OCI-LY1 (cell line): ENCODE results near the gene RPL37.
A peak's percentile ranks its signal among the peaks of the same experiment; 100 is the strongest.

Experiments used
- H2AFZ ChIP-seq: fragments of 200-600 bp; sonication (generic), shearing (Covaris generic); 2 replicates; pipeline ENCODE4 v1.6.0; 2014; ENCODE audit warnings: antibody characterized with exemption, mild to moderate bottlenecking, low read length
- H3F3A ChIP-seq: fragments of 200-600 bp; sonication (generic), shearing (Covaris generic); 2 replicates; pipeline ENCODE4 v1.6.0; 2014; ENCODE audit warnings: mild to moderate bottlenecking, antibody characterized with exemption, low read length, moderate library complexity; ENCODE audit not compliant: insufficient read depth
- H3K27ac ChIP-seq: fragments of 200-600 bp; sonication (generic); 2 replicates; pipeline ENCODE4 v1.5.1; 2014; ENCODE audit warnings: low read length, mixed run types, mild to moderate bottlenecking, low read depth; ENCODE audit not compliant: poor library complexity, severe bottlenecking
- H3K27me3 ChIP-seq: fragments of 200-600 bp; sonication (generic); 2 replicates; pipeline ENCODE4 v1.6.0; 2014; ENCODE audit warnings: antibody characterized with exemption, mild to moderate bottlenecking, low read length, moderate library complexity; ENCODE audit not compliant: insufficient read depth
- H3K36me3 ChIP-seq: fragments of 200-600 bp; sonication (generic); 2 replicates; pipeline ENCODE4 v1.6.1; 2014; ENCODE audit warnings: mild to moderate bottlenecking, antibody characterized with exemption, low read length, moderate library complexity, mixed read lengths; ENCODE audit not compliant: insufficient read depth
- H3K4me1 ChIP-seq: fragments of 200-600 bp; sonication (generic); 2 replicates; pipeline ENCODE4 v1.5.1; 2014; ENCODE audit warnings: mild to moderate bottlenecking, low read length, moderate library complexity; ENCODE audit not compliant: insufficient read depth, severe bottlenecking
- H3K4me2 ChIP-seq: fragments of 200-600 bp; sonication (generic), shearing (Covaris generic); 2 replicates; pipeline ENCODE4 v1.6.1; 2014; ENCODE audit warnings: low read length
- H3K4me3 ChIP-seq: fragments of 200-600 bp; sonication (generic); 2 replicates; pipeline ENCODE4 v1.5.1; 2014; ENCODE audit warnings: low read length, low read depth, mild to moderate bottlenecking, mixed read lengths; ENCODE audit not compliant: poor library complexity, severe bottlenecking
- H3K79me2 ChIP-seq: fragments of 200-600 bp; shearing (Covaris generic); 2 replicates; pipeline ENCODE4 v1.6.1; 2016; ENCODE audit warnings: mixed run types, low read length, mixed read lengths; ENCODE audit not compliant: insufficient read depth
- H3K9ac ChIP-seq: fragments of 200-600 bp; sonication (generic), shearing (Covaris generic); 2 replicates; pipeline ENCODE4 v1.6.1; 2014; ENCODE audit warnings: mild to moderate bottlenecking, low read length, mixed read lengths
- H3K9me2 ChIP-seq: fragments of 200-600 bp; sonication (generic), shearing (Covaris generic); 2 replicates; pipeline ENCODE4 v1.6.1; 2014; ENCODE audit warnings: low read depth, mild to moderate bottlenecking, low read length, mixed read lengths
- H3K9me3 ChIP-seq: fragments of 200-600 bp; shearing (Covaris generic); 2 replicates; pipeline ENCODE4 v1.6.1; 2014; ENCODE audit warnings: low read length, mixed read lengths
- H4K20me1 ChIP-seq: fragments of 200-600 bp; sonication (generic), shearing (Covaris generic); 2 replicates; pipeline ENCODE4 v1.6.0; 2016; ENCODE audit warnings: mild to moderate bottlenecking, low read length; ENCODE audit not compliant: insufficient read depth
- EZH2 ChIP-seq: fragments of 200-600 bp; sonication (generic), shearing (Covaris generic); IDR thresholded peaks from 2 replicates; pipeline ENCODE4 v1.8.0; 2017; ENCODE audit warnings: borderline replicate concordance, mixed run types, mild to moderate bottlenecking, antibody characterized with exemption, low read length, moderate library complexity, mixed read lengths
- TF ChIP-seq, protein P1 (sequence below): fragments of 200-600 bp; sonication (generic), shearing (Covaris generic); IDR thresholded peaks from 2 replicates; pipeline ENCODE4 v1.5.1; 2017; ENCODE audit warnings: mild to moderate bottlenecking, antibody characterized with exemption, low read length, moderate library complexity, mixed read lengths

RPL37 gene

DNA sequence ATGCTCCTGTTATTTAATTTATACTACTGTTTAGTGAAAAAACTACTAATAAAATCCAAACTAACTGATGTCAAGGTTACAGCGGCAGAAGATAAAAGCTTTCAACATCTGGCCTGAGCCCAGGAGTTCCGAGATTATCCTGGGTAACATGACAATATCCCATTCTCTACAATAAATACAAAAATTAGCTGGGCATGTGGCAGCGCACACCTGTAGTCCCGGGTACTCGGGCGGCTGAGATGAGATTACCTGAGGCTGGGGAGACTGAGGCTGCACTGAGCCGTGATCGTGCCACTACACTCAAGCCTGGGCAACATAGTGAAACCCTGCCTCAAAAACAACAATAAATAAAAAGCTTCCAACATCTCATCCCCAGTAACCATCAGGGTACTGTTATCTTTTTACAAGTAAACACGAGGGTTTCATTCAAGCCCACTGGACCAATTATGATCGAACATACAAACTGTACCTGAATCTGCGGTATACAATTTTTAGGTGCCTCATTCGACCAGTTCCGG, 1.3 kb downstream of the RPL37 start:
- peak overlapping the region; percentile 92 for H3K4me3 ChIP-seq
- peaks cover 31% of the 10 kb centered on the region for H3K79me2 ChIP-seq
- no peak overlapping the region for H2AFZ ChIP-seq
- peaks cover 60% of the 10 kb centered on the region for H3K36me3 ChIP-seq
- H3K4me2 ChIP-seq = peak overlapping the region; percentile 82
- H3F3A ChIP-seq = 0 out of 2 replicates have a peak, but pooled peaks cover 1% of the 10 kb centered on the region
- no peaks in the 10 kb centered on the region for H3K9me2 ChIP-seq
- peaks cover 36% of the 10 kb centered on the region for H3K4me1 ChIP-seq
- no peaks in the 10 kb centered on the region for H4K20me1 ChIP-seq
- peak overlapping the region; percentile 77 for H3K27ac ChIP-seq
- H3K27me3 ChIP-seq = no peaks in the 10 kb centered on the region
- H3K9me3 ChIP-seq = no peaks in the 10 kb centered on the region
- H3K9ac ChIP-seq = peak overlapping the region; percentile 95
- TF ChIP-seq, protein P1, sequence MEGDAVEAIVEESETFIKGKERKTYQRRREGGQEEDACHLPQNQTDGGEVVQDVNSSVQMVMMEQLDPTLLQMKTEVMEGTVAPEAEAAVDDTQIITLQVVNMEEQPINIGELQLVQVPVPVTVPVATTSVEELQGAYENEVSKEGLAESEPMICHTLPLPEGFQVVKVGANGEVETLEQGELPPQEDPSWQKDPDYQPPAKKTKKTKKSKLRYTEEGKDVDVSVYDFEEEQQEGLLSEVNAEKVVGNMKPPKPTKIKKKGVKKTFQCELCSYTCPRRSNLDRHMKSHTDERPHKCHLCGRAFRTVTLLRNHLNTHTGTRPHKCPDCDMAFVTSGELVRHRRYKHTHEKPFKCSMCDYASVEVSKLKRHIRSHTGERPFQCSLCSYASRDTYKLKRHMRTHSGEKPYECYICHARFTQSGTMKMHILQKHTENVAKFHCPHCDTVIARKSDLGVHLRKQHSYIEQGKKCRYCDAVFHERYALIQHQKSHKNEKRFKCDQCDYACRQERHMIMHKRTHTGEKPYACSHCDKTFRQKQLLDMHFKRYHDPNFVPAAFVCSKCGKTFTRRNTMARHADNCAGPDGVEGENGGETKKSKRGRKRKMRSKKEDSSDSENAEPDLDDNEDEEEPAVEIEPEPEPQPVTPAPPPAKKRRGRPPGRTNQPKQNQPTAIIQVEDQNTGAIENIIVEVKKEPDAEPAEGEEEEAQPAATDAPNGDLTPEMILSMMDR = no peak
- no peak for TF ChIP-seq EZH2

DNA sequence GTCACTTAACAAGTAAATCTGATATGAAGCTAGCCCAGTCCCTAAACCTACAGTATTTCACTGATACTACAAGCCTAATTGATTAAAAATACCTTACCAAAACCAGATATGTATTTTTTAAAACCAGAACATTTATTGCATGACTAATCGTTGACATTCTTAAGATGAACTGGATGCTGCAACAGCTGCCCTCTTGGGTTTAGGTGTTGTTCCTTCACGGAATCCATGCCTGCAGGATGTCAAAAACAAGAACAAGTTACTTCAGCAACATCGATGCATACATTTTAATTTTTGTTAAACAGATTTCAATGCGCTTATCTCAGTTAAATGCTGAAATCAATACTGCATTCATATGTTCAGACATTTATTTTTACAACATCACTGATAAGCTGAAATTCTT, 2.7 kb downstream of the RPL37 start:
- H4K20me1 ChIP-seq = no peaks in the 10 kb centered on the region

GRCh38 chr5:40831346-40832210, 3.4 kb downstream of the RPL37 start:
- Histone ChIP-seq H3K4me1 (peaks cover 36% of the 10 kb centered on the region), H3K9me3 (no peaks in the 10 kb centered on the region), H2AFZ (no peak overlapping the region), H3K27me3 (no peaks in the 10 kb centered on the region), H3K27ac (no peak overlapping the region), H3K4me3 (no peak overlapping the region), H3K79me2 (peaks cover 31% of the 10 kb centered on the region), H4K20me1 (no peaks in the 10 kb centered on the region), H3K9me2 (no peaks in the 10 kb centered on the region), H3K9ac (peak overlapping the region; percentile 9; the same call in 1 of the 2 replicates), H3F3A (0 out of 2 replicates have a peak, but pooled peaks cover 9% of the 10 kb centered on the region), H3K36me3 (peaks cover 82% of the 10 kb centered on the region), H3K4me2 (peak overlapping the region; percentile 82; the same call in 1 of the 2 replicates)
- no peak for TF ChIP-seq EZH2
- TF ChIP-seq, protein P1 = no peak

More for the DNA sequence above, 2.7 kb downstream of the RPL37 start:
- H3K27me3 ChIP-seq = no peaks in the 10 kb centered on the region
- peaks cover 75% of the 10 kb centered on the region for H3K36me3 ChIP-seq
- H2AFZ ChIP-seq = no peak overlapping the region
- peak overlapping the region; percentile 92 for H3K4me3 ChIP-seq
- 0 out of 2 replicates have a peak, but pooled peaks cover 9% of the 10 kb centered on the region for H3F3A ChIP-seq
- no peak overlapping the region for H3K27ac ChIP-seq
- H3K4me2 ChIP-seq = peak overlapping the region; percentile 82; the same call in 1 of the 2 replicates
- peaks cover 36% of the 10 kb centered on the region for H3K4me1 ChIP-seq
- H3K9ac ChIP-seq = peak overlapping the region; percentile 9; the same call in 1 of the 2 replicates
- H3K79me2 ChIP-seq = peaks cover 31% of the 10 kb centered on the region
- no peaks in the 10 kb centered on the region for H3K9me2 ChIP-seq
- H3K9me3 ChIP-seq = no peaks in the 10 kb centered on the region
- TF ChIP-seq, protein P1 = no peak
- no peak for TF ChIP-seq EZH2
